C4-2B (cell line): ENCODE results near the gene ST6GALNAC2.

ENCODE experiments used
- CTCF ChIP-seq: fragments of 450-650 bp; conservative IDR thresholded peaks from 2 replicates; pipeline ENCODE4 v1.5.1; 2017; ENCODE audit warnings: mild to moderate bottlenecking
- ZFX ChIP-seq: fragments of 450-650 bp; IDR thresholded peaks from 2 replicates; pipeline ENCODE4 v1.6.1; 2017

GRCh38 chr17:76554131-76554530 is 31.5 kb downstream of the ST6GALNAC2 start:
- no peak for TF ChIP-seq CTCF
- TF ChIP-seq ZFX: no peak
